Measurements from ENCODE around the gene FZD7. TPM values are rescaled to one million over a fixed set of nuclear protein-coding genes. Genes with fewer than 3 reads are reported as not detected.

Gene FZD7
- total and polyA plus RNA-seq, 7 donors: 0.23 to 51.2 (median 37.9) TPM

DNA sequence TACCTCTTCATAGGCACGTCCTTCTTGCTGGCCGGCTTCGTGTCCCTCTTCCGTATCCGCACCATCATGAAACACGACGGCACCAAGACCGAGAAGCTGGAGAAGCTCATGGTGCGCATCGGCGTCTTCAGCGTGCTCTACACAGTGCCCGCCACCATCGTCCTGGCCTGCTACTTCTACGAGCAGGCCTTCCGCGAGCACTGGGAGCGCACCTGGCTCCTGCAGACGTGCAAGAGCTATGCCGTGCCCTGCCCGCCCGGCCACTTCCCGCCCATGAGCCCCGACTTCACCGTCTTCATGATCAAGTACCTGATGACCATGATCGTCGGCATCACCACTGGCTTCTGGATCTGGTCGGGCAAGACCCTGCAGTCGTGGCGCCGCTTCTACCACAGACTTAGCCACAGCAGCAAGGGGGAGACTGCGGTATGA is 2.3 kb downstream of the FZD7 start:
- DNase-seq: peak; percentile 77
- intact Hi-C loops (cut with DNase I): loop anchor here (1.0 to 10.0 kb wide), 5 partner anchors 116 to 599 kb away; partner anchors contain the start of genes FAM117B, NOP58 and TMEM237
- peak overlapping the region; percentile 96 to 99 (median 98) for H3K27ac ChIP-seq
- peaks cover 0 to 5% (median 0%) of the 10 kb centered on the region in 3 donors for H3K27me3 ChIP-seq
- TF ChIP-seq POLR2AphosphoS5 (IDR thresholded peaks at IDR 0.05) (no peak), POLR2A (IDR thresholded peaks at IDR 0.05) (no peak)
- TF ChIP-seq, protein P1, sequence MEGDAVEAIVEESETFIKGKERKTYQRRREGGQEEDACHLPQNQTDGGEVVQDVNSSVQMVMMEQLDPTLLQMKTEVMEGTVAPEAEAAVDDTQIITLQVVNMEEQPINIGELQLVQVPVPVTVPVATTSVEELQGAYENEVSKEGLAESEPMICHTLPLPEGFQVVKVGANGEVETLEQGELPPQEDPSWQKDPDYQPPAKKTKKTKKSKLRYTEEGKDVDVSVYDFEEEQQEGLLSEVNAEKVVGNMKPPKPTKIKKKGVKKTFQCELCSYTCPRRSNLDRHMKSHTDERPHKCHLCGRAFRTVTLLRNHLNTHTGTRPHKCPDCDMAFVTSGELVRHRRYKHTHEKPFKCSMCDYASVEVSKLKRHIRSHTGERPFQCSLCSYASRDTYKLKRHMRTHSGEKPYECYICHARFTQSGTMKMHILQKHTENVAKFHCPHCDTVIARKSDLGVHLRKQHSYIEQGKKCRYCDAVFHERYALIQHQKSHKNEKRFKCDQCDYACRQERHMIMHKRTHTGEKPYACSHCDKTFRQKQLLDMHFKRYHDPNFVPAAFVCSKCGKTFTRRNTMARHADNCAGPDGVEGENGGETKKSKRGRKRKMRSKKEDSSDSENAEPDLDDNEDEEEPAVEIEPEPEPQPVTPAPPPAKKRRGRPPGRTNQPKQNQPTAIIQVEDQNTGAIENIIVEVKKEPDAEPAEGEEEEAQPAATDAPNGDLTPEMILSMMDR (IDR thresholded peaks at IDR 0.05): no peak
- peaks cover 0 to 47% (median 24%) of the 10 kb centered on the region in 4 donors for H3K4me1 ChIP-seq
- peak overlapping the region; percentile 69 to 84 (median 74) for H3K4me3 ChIP-seq
- no peaks in the 10 kb centered on the region for H3K9me3 ChIP-seq
- no peaks in the 10 kb centered on the region for H3K36me3 ChIP-seq
- 77 to 94% methylated on average over 32 of the region's 32 CpGs for WGBS, 2 donors

DNA sequence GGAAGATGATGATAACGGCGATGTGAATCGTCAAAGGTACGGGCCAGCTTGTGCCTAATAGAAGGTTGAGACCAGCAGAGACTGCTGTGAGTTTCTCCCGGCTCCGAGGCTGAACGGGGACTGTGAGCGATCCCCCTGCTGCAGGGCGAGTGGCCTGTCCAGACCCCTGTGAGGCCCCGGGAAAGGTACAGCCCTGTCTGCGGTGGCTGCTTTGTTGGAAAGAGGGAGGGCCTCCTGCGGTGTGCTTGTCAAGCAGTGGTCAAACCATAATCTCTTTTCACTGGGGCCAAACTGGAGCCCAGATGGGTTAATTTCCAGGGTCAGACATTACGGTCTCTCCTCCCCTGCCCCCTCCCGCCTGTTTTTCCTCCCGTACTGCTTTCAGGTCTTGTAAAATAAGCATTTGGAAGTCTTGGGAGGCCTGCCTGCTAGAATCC is 3.0 kb downstream of the FZD7 start:
- peaks cover 0 to 5% (median 0%) of the 10 kb centered on the region in 3 donors for H3K27me3 ChIP-seq
- 75 to 82% methylated on average over 15 of the region's 15 CpGs for WGBS, 2 donors
- intact Hi-C loops (cut with DNase I): loop anchor here (2.0 to 10.0 kb wide), 4 partner anchors 116 to 598 kb away; partner anchors contain the start of genes FAM117B, NOP58 and TMEM237
- no peaks in the 10 kb centered on the region for H3K36me3 ChIP-seq
- H3K4me1 ChIP-seq: peaks cover 0 to 45% (median 24%) of the 10 kb centered on the region in 4 donors
- TF ChIP-seq POLR2AphosphoS5 (IDR thresholded peaks at IDR 0.05) (no peak), EP300 (IDR thresholded peaks at IDR 0.05) (no peak), POLR2A (IDR thresholded peaks at IDR 0.05) (no peak)
- TF ChIP-seq, protein P1 (IDR thresholded peaks at IDR 0.05): no peak
- H3K27ac ChIP-seq: peak overlapping the region; percentile 96 to 99 (median 98)
- peak; percentile 75 for DNase-seq
- no peaks in the 10 kb centered on the region for H3K9me3 ChIP-seq
- peak overlapping the region; percentile 69 to 84 (median 74) for H3K4me3 ChIP-seq

DNA sequence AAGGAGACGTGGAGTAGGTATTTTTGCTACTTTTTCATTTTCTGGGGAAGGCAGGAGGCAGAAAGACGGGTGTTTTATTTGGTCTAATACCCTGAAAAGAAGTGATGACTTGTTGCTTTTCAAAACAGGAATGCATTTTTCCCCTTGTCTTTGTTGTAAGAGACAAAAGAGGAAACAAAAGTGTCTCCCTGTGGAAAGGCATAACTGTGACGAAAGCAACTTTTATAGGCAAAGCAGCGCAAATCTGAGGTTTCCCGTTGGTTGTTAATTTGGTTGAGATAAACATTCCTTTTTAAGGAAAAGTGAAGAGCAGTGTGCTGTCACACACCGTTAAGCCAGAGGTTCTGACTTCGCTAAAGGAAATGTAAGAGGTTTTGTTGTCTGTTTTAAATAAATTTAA is 3.4 kb downstream of the FZD7 start:
- Histone ChIP-seq H3K27me3 (peaks cover 0 to 5% (median 0%) of the 10 kb centered on the region in 3 donors), H3K36me3 (no peaks in the 10 kb centered on the region), H3K9me3 (no peaks in the 10 kb centered on the region), H3K27ac (peak overlapping the region; percentile 96 to 99 (median 98)), H3K4me3 (peak overlapping the region; percentile 69 to 84 (median 74)), H3K4me1 (peaks cover 0 to 41% (median 24%) of the 10 kb centered on the region in 4 donors)
- intact Hi-C loops (cut with DNase I): loop anchor here (2.0 to 10.0 kb wide), 4 partner anchors 115 to 598 kb away; partner anchors contain the start of genes FAM117B, NOP58 and TMEM237
- DNase-seq: peak; percentile 77
- WGBS, 2 donors: 69 to 78% methylated on average over 7 of the region's 7 CpGs
- TF ChIP-seq POLR2A (IDR thresholded peaks at IDR 0.05) (peak; percentile 74 to 83), POLR2AphosphoS5 (IDR thresholded peaks at IDR 0.05) (peak; percentile 87 to 95 (median 92)), EP300 (IDR thresholded peaks at IDR 0.05) (peak; percentile 91 to 96 (median 95))
- TF ChIP-seq, protein P1 (IDR thresholded peaks at IDR 0.05): no peak

DNA sequence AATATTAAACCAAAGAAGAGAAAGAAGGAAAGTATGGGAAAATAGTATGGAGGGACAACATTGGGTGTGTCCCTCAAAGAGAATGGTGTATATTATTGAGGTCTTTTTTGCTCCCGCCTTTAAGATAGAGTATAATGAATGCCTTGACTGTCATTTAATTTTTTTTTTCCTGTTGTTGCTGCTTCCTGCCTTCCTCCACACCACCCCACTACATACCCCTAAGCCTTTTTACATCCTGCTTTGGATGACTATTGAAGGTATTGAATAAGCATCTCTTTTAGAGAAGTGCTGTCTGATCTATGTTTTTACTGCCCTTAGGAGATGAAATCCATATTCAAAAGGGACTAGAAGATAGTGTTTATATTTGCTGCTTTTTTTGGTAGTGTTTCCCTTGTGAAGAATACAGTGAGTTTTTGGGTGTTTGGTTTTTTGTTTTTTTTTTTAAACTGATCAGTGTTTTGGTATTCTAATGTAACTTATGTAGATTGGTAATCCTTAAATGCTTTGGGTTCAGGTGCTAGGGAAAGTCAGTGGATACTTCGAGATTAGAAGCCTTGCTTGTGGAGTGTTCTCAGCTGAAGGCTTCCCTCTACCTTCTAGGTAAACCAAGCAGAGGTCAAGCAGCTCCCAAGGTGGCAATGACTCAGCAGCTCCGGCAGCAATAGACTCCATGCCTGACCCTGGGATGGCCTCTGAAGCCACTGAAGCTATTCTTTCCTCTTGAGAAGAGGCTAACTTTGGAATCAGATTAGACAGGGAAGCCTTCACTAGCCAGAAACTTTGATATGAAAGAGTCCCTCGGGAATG is 5.0 kb downstream of the FZD7 start:
- Histone ChIP-seq H3K9me3 (no peaks in the 10 kb centered on the region), H3K27me3 (peaks cover 0 to 5% (median 0%) of the 10 kb centered on the region in 3 donors), H3K27ac (peak overlapping the region; percentile 96 to 99 (median 98)), H3K4me3 (peak overlapping the region; percentile 69 to 84 (median 74)), H3K4me1 (peaks cover 0 to 41% (median 24%) of the 10 kb centered on the region in 4 donors), H3K36me3 (no peaks in the 10 kb centered on the region)
- no peak for DNase-seq
- TF ChIP-seq POLR2AphosphoS5 (IDR thresholded peaks at IDR 0.05) (no peak), EP300 (IDR thresholded peaks at IDR 0.05) (no peak), POLR2A (IDR thresholded peaks at IDR 0.05) (no peak)
- TF ChIP-seq, protein P1 (IDR thresholded peaks at IDR 0.05): no peak
- WGBS, 2 donors: 62 to 63% methylated on average over 4 of the region's 4 CpGs
- intact Hi-C loops (cut with DNase I): loop anchor here (5.0 to 10.0 kb wide), 3 partner anchors 114 to 596 kb away; partner anchors contain the start of genes FAM117B and TMEM237
